HEK293 (cell line): ENCODE measurements around the gene GJA1.

Source experiments
- GFI1B ChIP-seq: fragments of 450-650 bp; formaldehyde crosslinking; IDR thresholded peaks from 2 replicates; pipeline ENCODE4 v1.5.1; 2016; ENCODE audit warnings: missing biosample characterization, missing genetic modification characterization
- GLI4 ChIP-seq: fragments of 450-650 bp; formaldehyde crosslinking; IDR thresholded peaks from 2 replicates; pipeline ENCODE4 v1.5.1; 2016; ENCODE audit warnings: missing biosample characterization, missing genetic modification characterization
- GLIS1 ChIP-seq: fragments of 450-650 bp; formaldehyde crosslinking; IDR thresholded peaks from 2 replicates; pipeline ENCODE4 v1.5.1; 2016; ENCODE audit warnings: missing biosample characterization, missing genetic modification characterization
- GLIS2 ChIP-seq: fragments of 450-650 bp; formaldehyde crosslinking; IDR thresholded peaks from 2 replicates; pipeline ENCODE4 v1.5.1; 2016; ENCODE audit warnings: missing biosample characterization, missing genetic modification characterization
- HOXD13 ChIP-seq: sonication (generic); formaldehyde crosslinking; IDR thresholded peaks from 2 replicates; pipeline ENCODE4 v1.8.0; 2022; ENCODE audit warnings: missing genetic modification reagents, borderline replicate concordance
- KLF8 ChIP-seq: fragments of 450-650 bp; formaldehyde crosslinking; IDR thresholded peaks from 2 replicates; pipeline ENCODE4 v1.5.1; 2016; ENCODE audit warnings: missing biosample characterization, missing genetic modification characterization
- PATZ1 ChIP-seq: fragments of 450-650 bp; formaldehyde crosslinking; IDR thresholded peaks from 2 replicates; pipeline ENCODE4 v1.5.1; 2016; ENCODE audit warnings: missing biosample characterization, missing genetic modification characterization
- PRDM6 ChIP-seq: fragments of 450-650 bp; formaldehyde crosslinking; IDR thresholded peaks from 2 replicates; pipeline ENCODE4 v1.5.1; 2017; ENCODE audit warnings: missing biosample characterization, missing genetic modification characterization
- SCRT2 ChIP-seq: fragments of 450-650 bp; formaldehyde crosslinking; IDR thresholded peaks from 2 replicates; pipeline ENCODE4 v1.5.1; 2016; ENCODE audit warnings: missing biosample characterization, missing genetic modification characterization
- SETDB1 ChIP-seq: IDR thresholded peaks from one replicate; pipeline ENCODE4 v1.6.1; 2017; ENCODE audit warnings: mild to moderate bottlenecking, low read length, moderate library complexity, mixed read lengths; ENCODE audit not compliant: insufficient read length
- ZBTB1 ChIP-seq: fragments of 450-650 bp; formaldehyde crosslinking; IDR thresholded peaks from 2 replicates; pipeline ENCODE4 v1.5.1; 2016; ENCODE audit warnings: missing biosample characterization, missing genetic modification characterization
- ZBTB49 ChIP-seq: fragments of 450-650 bp; formaldehyde crosslinking; IDR thresholded peaks from 2 replicates; pipeline ENCODE4 v1.5.1; 2016; ENCODE audit warnings: missing biosample characterization, missing genetic modification characterization, low read depth
- ZBTB8A ChIP-seq: fragments of 450-650 bp; formaldehyde crosslinking; IDR thresholded peaks from 2 replicates; pipeline ENCODE4 v1.5.1; 2016; ENCODE audit warnings: missing biosample characterization, missing genetic modification characterization
- ZNF121 ChIP-seq: fragments of 450-650 bp; formaldehyde crosslinking; IDR thresholded peaks from 2 replicates; pipeline ENCODE4 v1.5.1; 2016; ENCODE audit warnings: missing biosample characterization, missing genetic modification characterization
- ZNF140 ChIP-seq: fragments of 450-650 bp; formaldehyde crosslinking; IDR thresholded peaks from 2 replicates; pipeline ENCODE4 v1.5.1; 2016; ENCODE audit warnings: missing biosample characterization, missing genetic modification characterization
- ZNF280C ChIP-seq: fragments of 450-650 bp; formaldehyde crosslinking; IDR thresholded peaks from 2 replicates; pipeline ENCODE4 v1.5.1; 2016; ENCODE audit warnings: missing biosample characterization, missing genetic modification characterization
- ZNF292 ChIP-seq: fragments of 450-650 bp; formaldehyde crosslinking; IDR thresholded peaks from 2 replicates; pipeline ENCODE4 v1.5.1; 2016; ENCODE audit warnings: low read depth, missing biosample characterization, missing genetic modification characterization, borderline replicate concordance
- ZNF302 ChIP-seq: fragments of 450-650 bp; formaldehyde crosslinking; IDR thresholded peaks from 2 replicates; pipeline ENCODE4 v1.5.1; 2016; ENCODE audit warnings: missing biosample characterization, missing genetic modification characterization, low read depth
- ZNF335 ChIP-seq: fragments of 450-650 bp; formaldehyde crosslinking; conservative IDR thresholded peaks from 2 replicates; pipeline ENCODE4 v1.5.1; 2016; ENCODE audit warnings: missing biosample characterization, missing genetic modification characterization
- ZNF341 ChIP-seq: fragments of 450-650 bp; formaldehyde crosslinking; IDR thresholded peaks from 2 replicates; pipeline ENCODE4; 2016; ENCODE audit warnings: low read depth, missing biosample characterization, missing genetic modification characterization
- ZNF366 ChIP-seq: fragments of 450-650 bp; formaldehyde crosslinking; conservative IDR thresholded peaks from 2 replicates; pipeline ENCODE4 v1.5.1; 2016; ENCODE audit warnings: missing biosample characterization, missing genetic modification characterization
- ZNF488 ChIP-seq: fragments of 450-650 bp; formaldehyde crosslinking; IDR thresholded peaks from 2 replicates; pipeline ENCODE4 v1.5.1; 2016; ENCODE audit warnings: missing biosample characterization, missing genetic modification characterization
- ZNF529 ChIP-seq: fragments of 450-650 bp; formaldehyde crosslinking; IDR thresholded peaks from 2 replicates; pipeline ENCODE4 v1.5.1; 2017; ENCODE audit warnings: missing genetic modification characterization, missing biosample characterization; ENCODE audit not compliant: insufficient replicate concordance
- ZNF555 ChIP-seq: fragments of 450-650 bp; formaldehyde crosslinking; conservative IDR thresholded peaks from 2 replicates; pipeline ENCODE4 v1.5.1; 2017; ENCODE audit warnings: missing biosample characterization, mild to moderate bottlenecking, missing genetic modification characterization, inconsistent platforms
- ZNF670 ChIP-seq: fragments of 450-650 bp; formaldehyde crosslinking; IDR thresholded peaks from 2 replicates; pipeline ENCODE4 v1.5.1; 2016; ENCODE audit warnings: missing biosample characterization, missing genetic modification characterization, low read depth
- ZNF76 ChIP-seq: fragments of 450-650 bp; formaldehyde crosslinking; IDR thresholded peaks from 2 replicates; pipeline ENCODE4; 2016; ENCODE audit warnings: low read depth, missing biosample characterization, missing genetic modification characterization, borderline replicate concordance
- ZSCAN30 ChIP-seq: fragments of 450-650 bp; IDR thresholded peaks from 2 replicates; pipeline ENCODE4 v1.5.1; 2018; ENCODE audit warnings: missing biosample characterization, mild to moderate bottlenecking, missing genetic modification characterization, moderate library complexity
- TF ChIP-seq, protein P1 (sequence below): fragments of 450-650 bp; IDR thresholded peaks from 2 replicates; pipeline ENCODE4 v1.5.1; 2018; ENCODE audit warnings: missing biosample characterization, missing genetic modification characterization

The GJA1 gene

DNA sequence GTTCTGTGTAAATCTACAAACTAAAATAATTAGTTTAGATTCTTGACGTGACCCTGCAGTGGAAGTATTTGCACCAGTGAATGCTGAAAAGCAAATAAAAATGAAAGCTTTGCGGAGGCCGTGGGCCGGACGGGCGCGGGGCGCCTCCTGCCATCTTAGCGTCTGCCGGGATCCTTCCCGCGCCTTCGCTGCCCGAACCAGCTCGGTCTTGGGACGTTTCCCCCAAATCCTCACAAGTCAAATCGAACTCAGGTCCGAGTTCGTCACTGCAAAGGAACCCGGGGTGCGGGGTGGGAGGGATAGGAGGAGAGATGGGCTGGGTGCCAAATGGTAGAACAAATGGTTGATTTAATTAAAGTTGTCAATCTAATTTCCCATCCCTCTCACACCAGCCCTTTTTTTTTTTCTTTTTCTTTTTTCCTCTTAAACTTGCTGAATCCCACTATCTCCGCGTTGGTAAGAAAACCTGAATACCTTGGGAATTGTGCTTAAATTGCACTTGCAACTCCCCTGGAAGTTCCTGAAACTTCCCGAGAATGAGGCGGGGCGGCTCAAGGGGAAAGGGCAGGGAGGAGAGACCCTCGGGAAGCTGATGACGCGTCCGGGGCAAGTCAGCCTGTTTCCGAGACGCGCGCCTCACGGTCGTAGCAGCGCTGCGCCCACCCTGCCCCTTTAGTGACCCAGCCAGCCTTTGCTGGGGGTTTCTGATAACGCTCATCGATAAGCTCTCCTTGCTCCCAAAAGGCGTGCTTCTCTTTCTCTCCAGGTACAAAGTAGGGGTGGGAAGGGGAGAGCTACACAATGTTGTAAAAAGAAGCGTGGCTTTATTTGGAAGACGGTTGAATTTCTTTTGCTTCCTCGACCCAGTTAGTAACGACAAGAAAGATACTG lies 1.8 kb downstream of the GJA1 start (continued):
- TF ChIP-seq ZNF280C (tag by site-specific recombination) = no peak
- no peak for TF ChIP-seq GLI4 (tag by site-specific recombination)
- TF ChIP-seq HOXD13 (CRISPR knock-in tag) = no peak
- no peak for TF ChIP-seq ZNF529 (tag by site-specific recombination)
- TF ChIP-seq PATZ1 (tag by site-specific recombination) = no peak
- peak; percentile 39; the same call in 1 of the 2 replicates for TF ChIP-seq ZNF341 (tag by site-specific recombination)
- TF ChIP-seq ZBTB49 (tag by site-specific recombination) = no peak
- TF ChIP-seq ZNF670 (tag by site-specific recombination) = no peak
- peak; percentile 32; the same call in 1 of the 2 replicates for TF ChIP-seq PRDM6 (tag by site-specific recombination)
- 0 out of 2 replicates have a peak, but pooled peaks have one; percentile 14 for TF ChIP-seq GFI1B (tag by site-specific recombination)
- no peak for TF ChIP-seq ZNF488 (tag by site-specific recombination)
- peak; percentile 57; the same call in 1 of the 2 replicates for TF ChIP-seq ZSCAN30
- TF ChIP-seq GLIS2 = peak; percentile 41; the same call in 1 of the 2 replicates
- TF ChIP-seq ZNF366 (tag by site-specific recombination) = no peak
- TF ChIP-seq ZNF335 (tag by site-specific recombination) = peak; percentile 82
- TF ChIP-seq SETDB1 = no peak
- TF ChIP-seq ZNF555 (tag by site-specific recombination) = no peak
- TF ChIP-seq ZNF302 = no peak
- no peak for TF ChIP-seq SCRT2 (tag by site-specific recombination)
- TF ChIP-seq, protein P1, sequence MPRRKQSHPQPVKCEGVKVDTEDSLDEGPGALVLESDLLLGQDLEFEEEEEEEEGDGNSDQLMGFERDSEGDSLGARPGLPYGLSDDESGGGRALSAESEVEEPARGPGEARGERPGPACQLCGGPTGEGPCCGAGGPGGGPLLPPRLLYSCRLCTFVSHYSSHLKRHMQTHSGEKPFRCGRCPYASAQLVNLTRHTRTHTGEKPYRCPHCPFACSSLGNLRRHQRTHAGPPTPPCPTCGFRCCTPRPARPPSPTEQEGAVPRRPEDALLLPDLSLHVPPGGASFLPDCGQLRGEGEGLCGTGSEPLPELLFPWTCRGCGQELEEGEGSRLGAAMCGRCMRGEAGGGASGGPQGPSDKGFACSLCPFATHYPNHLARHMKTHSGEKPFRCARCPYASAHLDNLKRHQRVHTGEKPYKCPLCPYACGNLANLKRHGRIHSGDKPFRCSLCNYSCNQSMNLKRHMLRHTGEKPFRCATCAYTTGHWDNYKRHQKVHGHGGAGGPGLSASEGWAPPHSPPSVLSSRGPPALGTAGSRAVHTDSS (tag by site-specific recombination) = no peak
- TF ChIP-seq ZNF140 = no peak
- TF ChIP-seq ZNF292 = no peak
- peak; percentile 28; the same call in 1 of the 2 replicates for TF ChIP-seq KLF8 (tag by site-specific recombination)
- peak; percentile 53 for TF ChIP-seq GLIS1
- peak; percentile 97 for TF ChIP-seq ZNF121 (tag by site-specific recombination)
- TF ChIP-seq ZNF76 (tag by site-specific recombination) = peak; percentile 41; the same call in 1 of the 2 replicates
- peak; percentile 63 for TF ChIP-seq ZBTB8A
- TF ChIP-seq ZBTB1 = no peak
